ENCODE data around the gene LSR. TPM values are rescaled to one million over a fixed set of nuclear protein-coding genes. Genes with fewer than 3 reads are reported as not detected.

The LSR gene, protein sequence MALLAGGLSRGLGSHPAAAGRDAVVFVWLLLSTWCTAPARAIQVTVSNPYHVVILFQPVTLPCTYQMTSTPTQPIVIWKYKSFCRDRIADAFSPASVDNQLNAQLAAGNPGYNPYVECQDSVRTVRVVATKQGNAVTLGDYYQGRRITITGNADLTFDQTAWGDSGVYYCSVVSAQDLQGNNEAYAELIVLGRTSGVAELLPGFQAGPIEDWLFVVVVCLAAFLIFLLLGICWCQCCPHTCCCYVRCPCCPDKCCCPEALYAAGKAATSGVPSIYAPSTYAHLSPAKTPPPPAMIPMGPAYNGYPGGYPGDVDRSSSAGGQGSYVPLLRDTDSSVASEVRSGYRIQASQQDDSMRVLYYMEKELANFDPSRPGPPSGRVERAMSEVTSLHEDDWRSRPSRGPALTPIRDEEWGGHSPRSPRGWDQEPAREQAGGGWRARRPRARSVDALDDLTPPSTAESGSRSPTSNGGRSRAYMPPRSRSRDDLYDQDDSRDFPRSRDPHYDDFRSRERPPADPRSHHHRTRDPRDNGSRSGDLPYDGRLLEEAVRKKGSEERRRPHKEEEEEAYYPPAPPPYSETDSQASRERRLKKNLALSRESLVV
- total RNA-seq (ENCODE audit: unreplicated experiment): 5.4 TPM
- long read RNA-seq, partial matches to known transcripts: 1 of 1 reads
- long read RNA-seq, other reads (novel, unspliced or antisense): 0 of 1 reads

DNA sequence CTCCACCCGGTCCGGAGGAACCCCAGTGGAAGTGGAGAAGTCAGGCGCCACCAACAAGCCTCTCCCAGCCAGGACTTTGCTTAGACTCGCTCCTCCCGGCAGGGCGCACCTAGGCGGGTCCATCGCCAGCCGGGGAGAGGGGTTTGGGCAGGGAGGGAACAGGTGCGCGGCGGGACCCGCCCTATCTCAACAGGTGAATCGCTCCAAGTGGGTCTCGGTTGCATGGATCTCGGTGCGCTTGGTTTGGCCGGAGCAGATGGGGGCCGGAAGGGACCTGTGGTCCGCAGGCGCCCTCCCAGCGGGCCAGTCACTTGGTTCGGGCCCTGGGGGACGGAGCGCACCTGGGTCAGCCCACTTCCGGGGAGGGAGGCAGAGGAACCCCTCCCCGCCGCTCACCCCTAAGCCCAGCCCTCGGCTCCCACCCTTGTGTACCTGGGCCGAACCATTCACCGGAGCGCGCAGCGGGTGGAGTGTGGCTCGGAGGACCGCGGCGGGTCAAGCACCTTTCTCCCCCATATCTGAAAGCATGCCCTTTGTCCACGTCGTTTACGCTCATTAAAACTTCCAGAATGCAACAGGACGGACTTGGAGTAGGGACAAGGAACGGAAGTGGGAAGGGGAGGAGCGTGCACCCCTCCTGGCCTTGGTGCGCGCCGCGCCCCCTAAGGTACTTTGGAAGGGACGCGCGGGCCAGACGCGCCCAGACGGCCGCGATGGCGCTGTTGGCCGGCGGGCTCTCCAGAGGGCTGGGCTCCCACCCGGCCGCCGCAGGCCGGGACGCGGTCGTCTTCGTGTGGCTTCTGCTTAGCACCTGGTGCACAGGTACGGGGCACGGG is at the start of gene LSR:
LSR (plus strand) TSS at position 693 of the 836 bp plus-strand sequence; CDS start at position 714, 21 bp downstream.
- no peaks in the 10 kb centered on the region for H3K4me1 Mint-ChIP-seq (ENCODE audit: low read depth, unreplicated experiment)
- H3K27ac Mint-ChIP-seq (ENCODE audit: unreplicated experiment): no peak within 1 kb of the TSS
- DNase-seq: no peak
- H3K36me3 Mint-ChIP-seq (ENCODE audit: unreplicated experiment): no peaks in the 10 kb centered on the region
- H3K4me3 Mint-ChIP-seq (ENCODE audit: unreplicated experiment): peak within 1 kb of the TSS; percentile 80
- peaks cover 6% of the 10 kb centered on the region for H3K9me3 Mint-ChIP-seq (ENCODE audit: unreplicated experiment)
- peaks cover 14% of the 10 kb centered on the region for H3K27me3 Mint-ChIP-seq (ENCODE audit: unreplicated experiment)
- TF ChIP-seq, protein P1, sequence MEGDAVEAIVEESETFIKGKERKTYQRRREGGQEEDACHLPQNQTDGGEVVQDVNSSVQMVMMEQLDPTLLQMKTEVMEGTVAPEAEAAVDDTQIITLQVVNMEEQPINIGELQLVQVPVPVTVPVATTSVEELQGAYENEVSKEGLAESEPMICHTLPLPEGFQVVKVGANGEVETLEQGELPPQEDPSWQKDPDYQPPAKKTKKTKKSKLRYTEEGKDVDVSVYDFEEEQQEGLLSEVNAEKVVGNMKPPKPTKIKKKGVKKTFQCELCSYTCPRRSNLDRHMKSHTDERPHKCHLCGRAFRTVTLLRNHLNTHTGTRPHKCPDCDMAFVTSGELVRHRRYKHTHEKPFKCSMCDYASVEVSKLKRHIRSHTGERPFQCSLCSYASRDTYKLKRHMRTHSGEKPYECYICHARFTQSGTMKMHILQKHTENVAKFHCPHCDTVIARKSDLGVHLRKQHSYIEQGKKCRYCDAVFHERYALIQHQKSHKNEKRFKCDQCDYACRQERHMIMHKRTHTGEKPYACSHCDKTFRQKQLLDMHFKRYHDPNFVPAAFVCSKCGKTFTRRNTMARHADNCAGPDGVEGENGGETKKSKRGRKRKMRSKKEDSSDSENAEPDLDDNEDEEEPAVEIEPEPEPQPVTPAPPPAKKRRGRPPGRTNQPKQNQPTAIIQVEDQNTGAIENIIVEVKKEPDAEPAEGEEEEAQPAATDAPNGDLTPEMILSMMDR (IDR thresholded peaks at IDR 0.05; ENCODE audit: partially characterized antibody, unreplicated experiment): no peak

DNA sequence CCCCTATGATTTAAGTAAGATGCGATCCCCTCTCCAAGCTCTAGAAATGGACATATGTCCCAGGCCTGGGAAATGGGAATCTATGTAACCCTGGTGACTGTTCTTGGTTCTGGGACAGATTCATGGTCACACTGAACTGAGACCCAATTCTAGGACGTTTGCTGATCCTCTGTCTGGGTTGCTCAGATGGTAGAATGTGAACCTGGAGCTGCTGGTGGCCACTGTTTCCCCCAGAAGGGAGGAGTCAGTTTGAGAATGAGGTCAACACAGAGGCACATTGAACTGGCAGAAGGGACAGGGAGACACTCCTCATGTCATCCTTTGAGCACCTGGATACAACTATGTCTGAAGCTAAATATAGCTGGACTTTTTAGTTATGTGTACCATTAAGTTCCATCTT is 49.3 kb upstream of the LSR start:
- no peaks in the 10 kb centered on the region for H3K9me3 Mint-ChIP-seq (ENCODE audit: unreplicated experiment)
- H3K36me3 Mint-ChIP-seq (ENCODE audit: unreplicated experiment): no peaks in the 10 kb centered on the region
- no peak for DNase-seq
- H3K4me3 Mint-ChIP-seq (ENCODE audit: unreplicated experiment): no peak overlapping the region
- no peak overlapping the region for H3K27ac Mint-ChIP-seq (ENCODE audit: unreplicated experiment)
- H3K27me3 Mint-ChIP-seq (ENCODE audit: unreplicated experiment): no peaks in the 10 kb centered on the region
- TF ChIP-seq, protein P1 (IDR thresholded peaks at IDR 0.05; ENCODE audit: partially characterized antibody, unreplicated experiment): no peak
- peaks cover 6% of the 10 kb centered on the region for H3K4me1 Mint-ChIP-seq (ENCODE audit: low read depth, unreplicated experiment)

- Mint-ChIP-seq H3K27ac (ENCODE audit: unreplicated experiment) (no peak overlapping the region), H3K4me1 (ENCODE audit: low read depth, unreplicated experiment) (peaks cover 6% of the 10 kb centered on the region), H3K27me3 (ENCODE audit: unreplicated experiment) (no peaks in the 10 kb centered on the region), H3K9me3 (ENCODE audit: unreplicated experiment) (no peaks in the 10 kb centered on the region), H3K4me3 (ENCODE audit: unreplicated experiment) (no peak overlapping the region), H3K36me3 (ENCODE audit: unreplicated experiment) (no peaks in the 10 kb centered on the region)
- DNase-seq: no peak
- TF ChIP-seq, protein P1 (IDR thresholded peaks at IDR 0.05; ENCODE audit: partially characterized antibody, unreplicated experiment): no peak
Measured at GRCh38 chr19:35202722-35203688, 45.8 kb upstream of the LSR start.

GRCh38 chr19:35204799-35205732 is 43.7 kb upstream of the LSR start:
- TF ChIP-seq, protein P1 (IDR thresholded peaks at IDR 0.05; ENCODE audit: partially characterized antibody, unreplicated experiment): no peak
- Mint-ChIP-seq H3K27me3 (ENCODE audit: unreplicated experiment) (no peaks in the 10 kb centered on the region), H3K9me3 (ENCODE audit: unreplicated experiment) (no peaks in the 10 kb centered on the region), H3K27ac (ENCODE audit: unreplicated experiment) (no peak overlapping the region), H3K36me3 (ENCODE audit: unreplicated experiment) (no peaks in the 10 kb centered on the region), H3K4me3 (ENCODE audit: unreplicated experiment) (no peak overlapping the region), H3K4me1 (ENCODE audit: low read depth, unreplicated experiment) (peaks cover 6% of the 10 kb centered on the region)
- no peak for DNase-seq
